ENCODE results near the gene HOXB4. TPM values are rescaled to one million over a fixed set of nuclear protein-coding genes. Genes with fewer than 3 reads are reported as not detected.

HOXB4 gene
- total RNA-seq, 1 experiment from 2014 or later = not detected

DNA sequence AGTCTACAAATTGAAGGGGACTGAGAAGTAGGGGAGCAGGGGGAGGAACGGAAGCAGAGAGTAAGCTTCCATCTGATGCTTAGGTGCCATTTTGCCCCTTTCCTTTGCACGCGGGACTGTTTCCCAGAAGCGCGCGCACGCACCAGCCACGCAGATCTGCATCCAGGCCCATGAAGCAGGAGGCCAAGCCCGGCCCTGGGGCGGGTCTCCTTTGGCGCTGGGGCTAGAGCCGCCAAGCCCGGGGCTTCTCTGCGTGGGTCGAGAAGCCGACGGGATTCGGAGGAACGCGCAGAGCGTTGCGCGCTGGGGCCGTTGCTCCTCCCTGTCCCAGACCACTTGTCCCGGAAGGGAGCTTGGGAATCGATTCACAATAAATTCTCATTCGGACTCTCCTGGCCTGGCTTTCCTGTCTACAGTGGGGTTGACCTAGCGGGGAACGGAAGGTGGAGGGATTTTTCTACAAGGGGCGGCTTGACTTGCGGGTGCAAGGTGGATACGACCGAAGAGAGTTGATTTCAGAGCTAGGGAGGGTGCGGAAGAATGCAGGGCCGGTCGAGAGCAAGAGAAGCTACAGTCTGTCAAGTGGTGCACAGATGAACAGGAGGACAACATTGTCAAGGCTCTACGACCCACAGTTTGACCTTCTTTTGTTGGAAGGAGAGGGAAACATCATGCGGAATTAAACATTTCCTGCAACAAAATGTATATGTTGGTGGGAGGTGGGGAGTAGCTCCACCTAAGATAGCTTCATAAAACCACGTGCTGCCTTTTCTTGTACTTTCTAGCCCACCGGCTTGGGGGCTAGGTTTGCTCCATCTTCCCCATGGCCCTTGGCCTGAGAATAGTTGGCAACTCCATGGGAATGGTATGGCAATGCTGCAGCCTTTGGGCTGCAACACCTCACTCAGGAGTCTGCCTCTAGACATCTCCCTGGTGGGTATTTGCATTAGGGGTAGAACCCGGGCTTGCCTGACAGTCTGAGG, 43.6 kb upstream of the HOXB4 start:
- no peak overlapping the region for H2BK20ac ChIP-seq (ENCODE audit: low read depth, low read length, poor library complexity, severe bottlenecking)
- H2BK120ac ChIP-seq (ENCODE audit: low read depth, low read length, poor library complexity, severe bottlenecking) = no peak overlapping the region
- no peak overlapping the region for H3T11ph ChIP-seq (ENCODE audit: low read length)
- no peak overlapping the region; a peak in 1 of 5 replicates for H3K4me3 Mint-ChIP-seq
- no peak overlapping the region for H3K23ac ChIP-seq (ENCODE audit: insufficient read length, low read depth, low read length)
- H3K4me1 ChIP-seq (ENCODE audit: insufficient read depth, low read length) = no peaks in the 10 kb centered on the region; the same call in 1 of the 2 replicates
- H3K27ac Mint-ChIP-seq = no peak overlapping the region
- H3K4me2 ChIP-seq (ENCODE audit: insufficient read depth, insufficient read length, low read length) = no peak overlapping the region
- WGBS (ENCODE audit: extremely low coverage, insufficient read length, low lambda C conversion rate) = no CpG with 5 or more reads among the region's 41 CpGs
- no peak overlapping the region for H3K18ac ChIP-seq (ENCODE audit: insufficient read length, low read depth, low read length)
- no peak overlapping the region for H2BK5ac ChIP-seq (ENCODE audit: insufficient read length, low read length)
- no peak overlapping the region for H4K5ac ChIP-seq (ENCODE audit: insufficient read length, low read depth, low read length)
- peaks cover 97% of the 10 kb centered on the region for H3K27me3 ChIP-seq (ENCODE audit: insufficient read depth, low read length)
- H2AFZ ChIP-seq (ENCODE audit: low read length) = no peak overlapping the region
- H3K4me1 Mint-ChIP-seq = peaks cover 4 to 21% of the 10 kb centered on the region in 2 experiments
- no peak overlapping the region for H3K27ac ChIP-seq (ENCODE audit: insufficient read length, low read depth, low read length)
- H3K23me2 ChIP-seq (ENCODE audit: insufficient read length, low read depth, low read length, poor library complexity, severe bottlenecking) = peaks cover 5% of the 10 kb centered on the region
- TF ChIP-seq, protein P1, sequence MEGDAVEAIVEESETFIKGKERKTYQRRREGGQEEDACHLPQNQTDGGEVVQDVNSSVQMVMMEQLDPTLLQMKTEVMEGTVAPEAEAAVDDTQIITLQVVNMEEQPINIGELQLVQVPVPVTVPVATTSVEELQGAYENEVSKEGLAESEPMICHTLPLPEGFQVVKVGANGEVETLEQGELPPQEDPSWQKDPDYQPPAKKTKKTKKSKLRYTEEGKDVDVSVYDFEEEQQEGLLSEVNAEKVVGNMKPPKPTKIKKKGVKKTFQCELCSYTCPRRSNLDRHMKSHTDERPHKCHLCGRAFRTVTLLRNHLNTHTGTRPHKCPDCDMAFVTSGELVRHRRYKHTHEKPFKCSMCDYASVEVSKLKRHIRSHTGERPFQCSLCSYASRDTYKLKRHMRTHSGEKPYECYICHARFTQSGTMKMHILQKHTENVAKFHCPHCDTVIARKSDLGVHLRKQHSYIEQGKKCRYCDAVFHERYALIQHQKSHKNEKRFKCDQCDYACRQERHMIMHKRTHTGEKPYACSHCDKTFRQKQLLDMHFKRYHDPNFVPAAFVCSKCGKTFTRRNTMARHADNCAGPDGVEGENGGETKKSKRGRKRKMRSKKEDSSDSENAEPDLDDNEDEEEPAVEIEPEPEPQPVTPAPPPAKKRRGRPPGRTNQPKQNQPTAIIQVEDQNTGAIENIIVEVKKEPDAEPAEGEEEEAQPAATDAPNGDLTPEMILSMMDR (conservative IDR thresholded peaks at IDR 0.05) = no peak
- DNase-seq = no peak
- H3K9ac ChIP-seq (ENCODE audit: extremely low read depth, insufficient read length, low read length) = no peak overlapping the region
- no peaks in the 10 kb centered on the region for H3K79me1 ChIP-seq (ENCODE audit: insufficient read depth, low read depth, low read length, poor library complexity, severe bottlenecking)
- H4K20me1 ChIP-seq (ENCODE audit: control insufficient read depth, insufficient read depth, insufficient read length) = no peaks in the 10 kb centered on the region
- no peaks in the 10 kb centered on the region for H3K9me3 ChIP-seq (ENCODE audit: control insufficient read depth, low read depth, low read length)
- no peak overlapping the region for H2AK5ac ChIP-seq (ENCODE audit: insufficient read length, low read length)
- H3K27me3 Mint-ChIP-seq (ENCODE audit: low read depth) = peaks cover 100% of the 10 kb centered on the region
- no peak overlapping the region for H3K14ac ChIP-seq (ENCODE audit: insufficient read depth, low read length)
- H4K91ac ChIP-seq (ENCODE audit: insufficient read length, low read depth, low read length) = no peak overlapping the region
- no peak overlapping the region for H3K4ac ChIP-seq (ENCODE audit: low read depth, low read length)
- no peak overlapping the region for H2BK15ac ChIP-seq (ENCODE audit: low read depth, low read length)
- peaks cover 3 to 23% of the 10 kb centered on the region in 2 experiments; a peak in 3 of 5 replicates for H3K9me3 Mint-ChIP-seq
- H3K36me3 Mint-ChIP-seq (ENCODE audit: insufficient read depth in 1 of 3, low read depth in 3 of 3) = peaks cover 0 to 2% (median 0%) of the 10 kb centered on the region in 3 experiments; a peak in 1 of 7 replicates
- no peak overlapping the region for H4K8ac ChIP-seq (replicated peaks; ENCODE audit: insufficient read length, low read depth, low read length)
- no peak overlapping the region for H2BK12ac ChIP-seq (ENCODE audit: insufficient read length, low read depth, low read length)
- H3K79me2 ChIP-seq (ENCODE audit: insufficient read depth, low read length) = no peaks in the 10 kb centered on the region
- no peak overlapping the region for H3K56ac ChIP-seq (ENCODE audit: insufficient read length, low read depth, low read length)

All from H9 (cell line).